GM12873 (cell line): ENCODE data around the gene VAMP7.

ENCODE experiments used
- TF ChIP-seq, protein P1 (sequence below): IDR thresholded peaks from 2 replicates; pipeline ENCODE4 v1.5.1; 2012; ENCODE audit warnings: low read depth, mild to moderate bottlenecking, moderate library complexity, low read length, control low read depth; ENCODE audit not compliant: insufficient read depth; ENCODE audit errors: missing control alignments

VAMP7 gene

DNA sequence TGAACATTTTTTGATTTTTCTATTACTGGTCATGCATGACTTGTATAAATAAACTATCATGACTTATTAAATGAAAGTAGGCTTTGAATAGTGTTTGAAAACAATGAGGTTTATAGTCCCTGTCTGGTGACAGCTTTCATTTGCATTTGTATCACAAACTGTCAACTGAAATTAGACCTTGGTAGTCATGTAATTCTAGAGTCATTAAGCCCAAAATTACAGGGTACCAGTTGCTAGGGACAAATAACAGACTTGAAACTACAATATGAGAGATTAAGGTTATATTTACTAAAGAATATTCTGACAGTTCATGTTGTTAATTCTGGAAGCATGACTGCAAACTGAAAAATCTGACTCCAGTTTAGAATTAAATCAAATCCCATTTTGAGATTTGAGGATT is 9.2 kb upstream of the VAMP7 start:
- TF ChIP-seq, protein P1, sequence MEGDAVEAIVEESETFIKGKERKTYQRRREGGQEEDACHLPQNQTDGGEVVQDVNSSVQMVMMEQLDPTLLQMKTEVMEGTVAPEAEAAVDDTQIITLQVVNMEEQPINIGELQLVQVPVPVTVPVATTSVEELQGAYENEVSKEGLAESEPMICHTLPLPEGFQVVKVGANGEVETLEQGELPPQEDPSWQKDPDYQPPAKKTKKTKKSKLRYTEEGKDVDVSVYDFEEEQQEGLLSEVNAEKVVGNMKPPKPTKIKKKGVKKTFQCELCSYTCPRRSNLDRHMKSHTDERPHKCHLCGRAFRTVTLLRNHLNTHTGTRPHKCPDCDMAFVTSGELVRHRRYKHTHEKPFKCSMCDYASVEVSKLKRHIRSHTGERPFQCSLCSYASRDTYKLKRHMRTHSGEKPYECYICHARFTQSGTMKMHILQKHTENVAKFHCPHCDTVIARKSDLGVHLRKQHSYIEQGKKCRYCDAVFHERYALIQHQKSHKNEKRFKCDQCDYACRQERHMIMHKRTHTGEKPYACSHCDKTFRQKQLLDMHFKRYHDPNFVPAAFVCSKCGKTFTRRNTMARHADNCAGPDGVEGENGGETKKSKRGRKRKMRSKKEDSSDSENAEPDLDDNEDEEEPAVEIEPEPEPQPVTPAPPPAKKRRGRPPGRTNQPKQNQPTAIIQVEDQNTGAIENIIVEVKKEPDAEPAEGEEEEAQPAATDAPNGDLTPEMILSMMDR: no peak

DNA sequence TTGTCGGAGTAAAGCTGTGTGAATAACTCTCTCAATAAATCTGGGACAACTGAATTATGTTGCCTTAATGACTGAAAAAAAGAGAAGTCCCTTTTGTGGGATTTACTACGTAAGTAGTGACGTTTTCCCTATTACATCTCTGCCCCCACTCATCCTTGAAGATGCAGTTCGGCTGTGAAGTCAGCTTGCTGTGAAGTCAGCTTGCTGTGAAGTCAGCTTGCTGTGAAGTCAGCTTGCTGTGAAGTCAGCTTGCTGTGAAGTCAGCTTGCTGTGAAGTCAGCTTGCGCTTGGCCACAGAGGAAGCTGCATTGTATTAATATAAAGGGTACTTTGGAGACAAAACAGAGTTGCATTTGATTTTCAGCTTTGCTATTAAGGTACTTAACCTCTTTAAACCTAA is 8.0 kb upstream of the VAMP7 start:
- TF ChIP-seq, protein P1: no peak

DNA sequence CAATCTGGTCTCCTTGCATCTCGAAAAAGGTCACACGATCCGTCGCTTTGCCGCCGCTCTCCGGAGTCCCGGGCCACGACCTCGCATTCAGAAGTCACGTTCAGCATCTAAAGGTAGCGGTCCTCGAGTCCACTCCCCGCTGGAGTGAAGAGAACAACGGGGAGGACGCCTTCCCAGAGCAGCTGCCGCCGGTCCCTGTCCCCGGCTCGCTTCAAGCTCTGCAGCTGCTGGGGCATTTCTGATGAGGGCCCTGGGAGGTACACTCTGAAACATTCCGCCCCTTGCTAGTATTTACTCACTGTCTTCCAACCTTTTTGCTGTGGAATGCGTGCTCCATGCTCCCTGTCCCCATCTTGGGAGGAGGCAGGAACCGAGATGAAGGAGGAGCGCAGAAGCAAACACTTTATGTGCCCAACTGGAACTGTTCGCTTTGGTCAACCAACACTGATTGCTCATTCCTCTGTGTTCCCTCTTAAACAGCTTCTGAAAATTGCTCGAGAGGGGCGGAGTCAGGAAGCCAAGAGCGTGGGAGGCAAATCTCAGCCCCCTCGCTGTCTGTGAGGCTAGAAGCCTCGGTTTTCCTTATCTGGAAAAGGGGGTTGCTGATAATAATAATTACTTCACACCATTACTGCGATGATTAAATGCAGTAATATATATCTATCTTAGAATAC is 6.4 kb upstream of the VAMP7 start:
- TF ChIP-seq, protein P1: no peak

DNA sequence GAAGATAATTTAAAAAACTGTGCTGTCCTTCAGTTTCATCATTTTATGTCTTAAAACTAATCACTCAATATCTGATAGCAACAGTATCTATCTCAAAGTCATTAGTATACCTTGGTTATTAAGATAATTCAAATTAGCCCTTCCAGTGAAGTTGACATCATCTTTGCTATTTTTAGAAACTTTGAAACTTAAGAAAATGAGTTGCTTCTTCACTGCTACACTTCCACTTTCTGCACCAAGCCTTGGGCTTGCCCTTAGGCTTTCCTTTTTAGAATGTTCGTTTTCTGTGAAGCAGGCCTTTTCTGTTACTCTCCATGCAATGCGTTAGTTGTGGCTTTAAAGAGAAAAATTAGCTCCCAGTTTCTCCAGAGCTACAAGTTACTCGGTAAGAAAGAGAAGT is 4.4 kb upstream of the VAMP7 start:
- TF ChIP-seq, protein P1: no peak

DNA sequence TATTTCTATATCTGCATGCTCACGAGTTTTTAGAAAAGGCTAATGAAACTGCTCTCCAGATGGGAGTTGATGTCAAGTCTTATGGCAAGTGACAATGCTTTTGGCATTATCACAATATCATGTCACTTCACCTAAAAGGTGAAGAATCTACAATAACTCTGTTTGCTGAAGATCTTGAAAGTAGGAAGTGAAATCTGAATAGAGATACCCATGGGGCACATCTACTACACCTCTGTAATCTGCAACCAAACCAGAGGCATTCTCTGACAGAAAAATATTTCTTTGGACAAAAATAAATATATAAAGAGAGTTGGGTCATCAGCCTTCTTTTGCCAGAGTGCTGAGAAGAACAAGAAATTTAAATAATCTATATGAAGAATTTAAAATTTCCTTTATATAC is 3.9 kb upstream of the VAMP7 start:
- TF ChIP-seq, protein P1: no peak

DNA sequence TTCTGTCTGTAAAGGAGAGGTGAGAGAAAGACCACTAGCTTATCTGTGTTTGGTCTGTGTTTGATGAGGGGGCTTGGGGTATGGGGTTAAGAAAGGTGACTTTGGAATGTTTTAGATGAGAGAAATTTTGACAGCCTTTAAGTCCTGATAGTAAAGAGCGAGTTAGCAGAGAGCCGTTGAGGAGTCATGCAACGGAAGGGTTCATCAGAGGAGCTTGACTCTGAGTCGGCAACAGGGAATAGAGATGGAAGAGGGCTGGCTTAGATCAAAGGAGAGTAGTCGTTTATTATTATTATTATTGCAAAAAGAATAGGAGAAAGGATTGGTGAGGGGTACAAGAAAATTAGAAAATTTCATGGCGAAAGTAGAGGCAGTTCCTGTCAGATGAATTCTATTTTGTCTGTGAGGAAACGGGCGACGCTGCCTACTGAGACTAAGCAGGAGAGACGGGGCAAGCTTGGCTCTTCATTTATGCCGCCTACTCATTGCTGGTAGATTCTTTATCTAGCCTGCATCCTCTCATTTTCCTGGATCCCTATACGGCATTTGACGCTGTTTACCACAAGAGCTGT is 473 bp upstream of the VAMP7 start:
- TF ChIP-seq, protein P1: no peak

DNA sequence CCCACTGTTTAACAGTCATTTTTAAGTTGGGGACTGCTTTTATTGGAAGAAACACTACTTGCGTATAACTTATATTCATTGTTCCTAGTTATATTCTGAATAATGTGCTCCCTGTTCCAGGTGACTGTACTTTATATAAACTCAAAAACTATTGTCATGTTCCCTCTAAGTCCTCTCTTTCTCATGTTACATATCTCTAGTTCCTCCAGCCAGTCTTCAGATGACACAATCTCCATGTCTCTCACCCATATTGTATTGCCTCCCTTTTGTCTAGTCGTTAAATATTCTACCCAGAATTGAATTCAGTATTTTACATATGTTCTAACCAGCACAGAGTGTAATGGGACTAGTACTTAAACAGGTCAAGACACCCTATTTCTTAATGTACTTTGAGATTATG is 5.3 kb downstream of the VAMP7 start:
- TF ChIP-seq, protein P1: no peak
